Left lobe of liver (tissue), 2 donors: ENCODE data around the gene PTEN. TPM values are rescaled to one million over a fixed set of nuclear protein-coding genes. Genes with fewer than 3 reads are reported as not detected.

Experiments
- ATAC-seq: fragments of 200-7000 bp; cut with Tn5 transposase; one replicate; pipeline ENCODE4 v1.9.1; 2020; ENCODE audit warnings: mild to moderate bottlenecking, moderate library complexity
- DNase-seq: peaks from one replicate; pipeline ENCODE4 v3.0.0-alpha.2; 2020; ENCODE audit warnings: low spot score
- total RNA-seq: library from RNA; stranded (reverse); gene quantifications from one replicate; pipeline ENCODE4 v1.2.1, GENCODE V29; 2021
- donor health status: DM: no; HTN: no; CAD: no; lungs with moderate emphysema.
- donor health status: DM: no; HTN: yes; CAD: no.

Gene PTEN
- total RNA-seq, 1 donor from 2014 or later = 41.5 TPM

DNA sequence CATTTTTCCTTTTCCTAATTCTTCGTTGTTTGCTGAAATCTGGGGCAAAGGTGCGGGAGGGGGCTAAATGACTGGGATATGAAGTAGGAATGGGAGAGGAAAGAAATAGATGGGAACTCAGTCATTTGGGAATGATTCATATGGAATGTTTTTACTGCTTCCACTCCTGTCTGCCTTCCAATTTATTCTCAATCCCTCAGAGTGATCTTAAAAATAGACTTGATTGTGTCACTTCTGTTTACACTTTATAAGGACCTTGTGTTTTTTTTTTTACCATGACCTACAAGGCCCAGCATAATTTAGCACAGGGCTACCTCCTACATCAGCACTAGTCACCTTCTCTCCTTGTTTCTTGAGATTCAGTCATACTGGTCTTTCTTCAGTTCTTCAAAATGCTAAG lies 97.9 kb downstream of the PTEN start:
- ATAC-seq = no peak
- no peak for DNase-seq

GRCh38 chr10:87966459-87966858 lies 103.0 kb downstream of the PTEN start:
- ATAC-seq (no peak), DNase-seq (no peak)

GRCh38 chr10:87973635-87974034 lies 110.2 kb downstream of the PTEN start:
- no peak for ATAC-seq
- no peak for DNase-seq

GRCh38 chr10:87974130-87974529 lies 110.7 kb downstream of the PTEN start:
- DNase-seq (no peak), ATAC-seq (no peak)

DNA sequence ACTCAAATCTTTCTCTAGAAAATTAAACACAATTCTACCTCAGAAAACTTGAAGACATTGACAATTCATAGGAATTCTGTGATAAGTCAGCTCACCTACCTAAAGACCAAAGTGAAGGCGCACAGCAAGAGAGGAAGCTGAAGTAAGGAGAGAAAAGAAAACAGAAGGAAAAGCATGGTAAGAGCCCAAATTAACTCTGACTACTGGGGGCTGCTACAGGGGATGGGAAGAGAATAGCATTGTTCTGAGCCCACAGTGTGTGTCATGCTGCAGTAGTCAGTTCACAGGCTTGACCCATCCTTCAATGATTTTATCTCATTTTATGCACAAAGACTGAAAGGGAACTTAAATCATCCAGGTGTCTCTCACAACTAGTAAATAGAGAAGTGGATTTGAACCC lies 111.3 kb downstream of the PTEN start:
- DNase-seq (no peak), ATAC-seq (no peak)

DNA sequence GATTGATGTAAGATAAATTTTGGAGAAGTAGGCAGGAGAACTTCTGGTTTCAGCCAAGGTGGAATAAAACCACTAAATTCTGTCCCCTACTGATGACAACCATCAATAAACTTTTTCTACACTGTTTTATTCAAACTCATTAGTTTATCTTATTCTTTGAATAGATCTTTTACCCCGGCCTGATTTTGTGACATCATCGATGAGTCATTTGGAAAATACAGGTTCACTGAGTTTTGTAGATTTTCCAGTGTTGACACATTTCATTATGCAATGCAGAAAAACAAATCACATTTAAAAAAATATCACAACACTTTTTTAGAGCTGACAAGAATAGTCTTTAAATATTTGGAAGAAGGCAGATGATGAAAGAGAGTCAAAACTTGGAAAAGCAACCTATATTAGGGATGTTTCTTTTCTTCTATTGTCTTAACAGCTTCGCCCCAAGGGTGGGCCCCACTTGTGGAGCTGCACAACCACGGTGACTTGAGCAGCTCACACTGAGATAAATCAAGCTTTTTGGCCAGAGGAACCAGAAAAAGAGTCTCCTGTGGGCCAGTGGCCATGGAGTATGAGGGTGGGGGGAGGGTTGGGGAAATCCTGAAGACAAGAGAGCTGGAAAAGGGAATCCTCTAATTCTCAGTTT lies 112.8 kb downstream of the PTEN start:
- ATAC-seq (peak; percentile 18), DNase-seq (no peak)

DNA sequence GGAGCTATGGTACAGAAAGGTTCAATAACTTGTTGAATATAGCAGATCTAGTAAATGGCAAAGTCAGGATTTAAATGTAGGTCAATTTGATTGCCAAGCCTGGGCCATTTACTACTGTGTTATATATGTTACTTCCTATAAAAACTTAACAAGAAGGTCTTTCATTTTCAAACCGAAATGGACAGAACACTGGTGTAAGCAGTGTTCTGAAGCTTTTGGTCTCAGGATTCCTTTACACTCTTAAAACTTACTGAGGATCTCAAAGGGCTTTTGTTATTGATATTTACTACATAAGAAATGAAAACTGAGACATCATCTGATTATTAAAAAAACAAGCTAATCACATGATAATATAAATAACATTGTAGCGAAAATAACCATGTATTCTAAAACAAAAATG lies 114.7 kb downstream of the PTEN start:
- ATAC-seq (no peak), DNase-seq (no peak)

DNA sequence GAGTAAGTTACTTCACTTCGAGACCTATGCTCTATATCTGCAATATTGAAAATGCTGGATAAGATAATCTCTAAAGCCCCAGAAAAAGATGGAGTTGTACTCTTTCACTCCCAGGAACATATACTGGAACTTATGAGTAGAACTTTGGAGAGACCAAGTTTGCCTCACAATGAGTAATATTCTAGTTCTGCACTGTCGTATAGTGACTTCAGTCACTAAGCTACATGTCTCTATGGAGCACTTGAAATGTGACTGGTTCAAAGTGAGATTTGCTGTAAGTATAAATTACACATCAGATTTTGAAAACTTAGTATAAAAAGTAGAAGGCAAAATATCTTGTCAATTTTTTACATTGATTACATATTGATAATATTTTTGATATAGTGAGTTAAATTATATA lies 116.4 kb downstream of the PTEN start:
- ATAC-seq = no peak
- no peak for DNase-seq

GRCh38 chr10:87983716-87984115 lies 120.3 kb downstream of the PTEN start:
- DNase-seq (no peak), ATAC-seq (no peak)

GRCh38 chr10:87987206-87987605 lies 123.8 kb downstream of the PTEN start:
- DNase-seq (no peak), ATAC-seq (no peak)

- ATAC-seq (no peak), DNase-seq (no peak)
These were observed 128.5 kb downstream of the PTEN start for GRCh38 chr10:87991946-87992345.

DNA sequence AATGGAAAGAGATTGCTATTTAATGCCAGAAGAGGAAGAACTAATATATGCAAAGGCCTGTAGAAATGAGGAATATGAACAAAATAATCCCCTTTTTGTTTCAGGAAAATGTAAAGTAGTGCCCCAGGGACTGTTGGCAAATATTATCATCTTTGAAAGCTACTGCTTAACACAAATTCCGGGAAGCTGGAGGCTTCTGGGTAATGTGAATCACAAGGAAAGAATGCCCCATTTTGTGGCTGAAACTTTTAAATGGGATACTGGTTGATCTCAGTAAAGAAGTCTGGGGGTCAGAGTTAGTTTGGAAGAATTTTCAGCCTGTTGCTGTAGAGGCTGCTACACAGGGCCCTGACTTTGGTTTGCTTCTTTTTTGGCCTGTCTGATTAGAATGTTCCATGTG lies 141.0 kb downstream of the PTEN start:
- ATAC-seq (no peak), DNase-seq (no peak)

GRCh38 chr10:88006261-88006660 lies 142.8 kb downstream of the PTEN start:
- no peak for DNase-seq
- ATAC-seq = no peak

DNA sequence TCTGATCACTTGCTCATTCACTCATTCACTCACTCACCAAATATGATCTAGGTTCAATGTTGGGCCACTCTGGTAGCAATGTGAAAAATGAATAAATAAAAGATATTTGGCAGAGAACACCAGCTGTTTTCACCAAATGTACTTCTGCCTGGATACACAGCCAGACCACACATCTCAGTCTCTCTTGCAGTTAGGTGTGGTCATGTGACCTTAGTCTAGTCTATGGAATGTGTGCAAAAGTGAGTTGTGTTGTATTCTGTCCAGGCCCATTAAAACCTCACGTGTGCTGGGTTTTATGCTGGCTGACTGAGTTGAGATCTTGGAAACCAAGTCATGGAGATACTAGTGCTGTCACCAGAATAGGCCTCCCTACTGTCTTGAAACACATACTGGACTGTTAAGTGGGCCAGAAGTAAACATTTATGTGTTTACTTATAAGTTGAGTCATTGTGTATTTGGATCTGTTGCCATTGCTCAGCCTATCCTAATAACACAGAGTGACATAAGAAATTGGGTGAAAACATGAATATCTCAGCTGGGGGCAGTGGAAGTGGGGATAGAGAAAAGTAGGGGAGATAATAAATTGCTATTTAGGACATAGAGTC lies 145.5 kb downstream of the PTEN start:
- ATAC-seq = no peak

DNA sequence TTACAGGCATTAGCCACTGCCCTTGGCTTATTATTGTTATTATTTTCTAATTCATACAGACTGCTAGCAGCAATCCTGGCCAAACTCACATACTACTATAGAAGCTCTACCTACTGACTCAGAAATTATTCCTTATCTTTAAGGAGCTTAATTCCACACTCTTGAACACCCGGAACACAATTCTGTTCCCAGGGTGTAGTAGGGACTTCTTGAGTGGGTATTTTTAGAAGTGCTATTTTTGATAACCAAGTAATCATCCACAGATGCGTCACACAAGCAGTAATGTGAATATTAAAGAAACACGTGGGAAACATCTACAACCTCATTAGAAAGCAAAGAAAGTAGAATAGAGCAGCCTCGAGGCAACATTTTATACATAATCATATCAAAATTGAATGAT lies 149.2 kb downstream of the PTEN start:
- DNase-seq = no peak
- no peak for ATAC-seq

More for the DNA sequence above, 145.5 kb downstream of the PTEN start:
- no peak for DNase-seq

DNA sequence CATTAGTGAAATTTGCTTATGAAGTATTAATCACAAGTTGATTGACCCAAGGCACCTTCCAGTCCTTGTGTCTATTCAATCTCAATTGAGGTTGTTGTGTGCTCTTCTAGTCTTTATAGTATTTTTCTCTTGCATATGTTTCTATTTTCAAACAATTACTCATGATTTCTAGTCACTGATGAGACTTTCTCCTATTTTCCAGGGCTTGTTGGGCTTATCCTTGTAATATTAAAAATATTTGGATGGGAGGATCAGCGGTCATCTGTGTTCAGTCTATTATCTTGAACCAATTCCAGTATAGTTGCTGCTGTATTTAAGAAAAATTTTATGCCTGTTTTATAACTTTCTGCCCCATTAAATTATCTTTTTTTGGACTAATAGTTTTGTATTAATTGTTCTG lies 154.4 kb downstream of the PTEN start:
- DNase-seq (no peak), ATAC-seq (no peak)

DNA sequence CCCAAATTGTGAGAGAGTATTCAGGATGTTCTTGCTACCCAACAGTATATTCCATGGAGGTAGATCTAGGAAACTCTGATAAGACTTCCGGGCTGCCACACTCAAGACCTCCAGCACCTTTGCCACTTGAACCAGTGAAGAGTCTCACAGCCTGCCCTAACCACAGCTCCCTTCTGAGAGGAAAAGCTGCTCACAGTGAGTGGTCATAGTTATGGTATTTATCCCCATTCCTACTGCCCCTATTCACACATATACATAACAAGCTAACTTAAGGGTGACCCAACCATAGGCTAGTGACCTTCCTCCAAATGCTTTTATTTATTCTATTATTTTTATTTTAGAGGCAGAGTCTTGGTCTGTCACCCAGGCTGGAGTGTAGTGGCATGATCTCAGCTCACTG lies 156.3 kb downstream of the PTEN start:
- no peak for DNase-seq
- no peak for ATAC-seq

Other genes starting within 250 kb of the PTEN start
- 120 TPM for gene PAPSS2, start 203.7 kb upstream of the PTEN start, total RNA-seq
- gene ATAD1, start 45.4 kb upstream of the PTEN start, total RNA-seq = 20.6 TPM
- gene KLLN, start 92 bp upstream of the PTEN start, total RNA-seq = 0.68 TPM